Measurements from ENCODE around the gene FRMPD4. TPM values are rescaled to one million over a fixed set of nuclear protein-coding genes. Genes with fewer than 3 reads are reported as not detected.

FRMPD4 gene
- total and polyA plus RNA-seq, 2 donors from 2014 or later = not detected

GRCh38 chrX:12443534-12444098 is 305.3 kb downstream of the FRMPD4 start:
- TF ChIP-seq CTCF (IDR thresholded peaks at IDR 0.05; ENCODE audit: borderline replicate concordance, extremely low read depth, insufficient read depth) = no peak
- no peak for FAIRE-seq
- no peaks in the 10 kb centered on the region for H3K36me3 ChIP-seq (ENCODE audit: control insufficient read depth in 2 of 3, insufficient read depth in 3 of 3, low read length in 3 of 3)

GRCh38 chrX:12446342-12447075 is 308.2 kb downstream of the FRMPD4 start:
- Histone ChIP-seq H3K9ac (ENCODE audit: low read length in 3 of 3) (no peak overlapping the region), H3K27me3 (ENCODE audit: control insufficient read depth, insufficient read depth, low read length) (peaks cover 2% of the 10 kb centered on the region), H3K36me3 (ENCODE audit: control insufficient read depth in 2 of 3, insufficient read depth in 3 of 3, low read length in 3 of 3) (no peaks in the 10 kb centered on the region), H3K9me3 (ENCODE audit: control insufficient read depth in 2 of 3, insufficient read depth in 1 of 3, low read length in 3 of 3) (no peaks in the 10 kb centered on the region), H3K4me3 (ENCODE audit: low read length in 3 of 3) (no peak overlapping the region), H3K4me1 (ENCODE audit: control insufficient read depth in 2 of 3, insufficient read depth in 2 of 3, low read depth in 1 of 3, low read length in 3 of 3) (no peaks in the 10 kb centered on the region), H3K27ac (ENCODE audit: low read depth in 2 of 2, low read length in 2 of 2) (no peak overlapping the region)
- no peak for TF ChIP-seq CTCF (IDR thresholded peaks at IDR 0.05; ENCODE audit: borderline replicate concordance, extremely low read depth, insufficient read depth)
- peak in 1 of 5 donors; percentile 45 for DNase-seq
- intact Hi-C loops (cut with DNase I) = no loop called here
- FAIRE-seq = no peak

More at GRCh38 chrX:12443534-12444098, 305.3 kb downstream of the FRMPD4 start:
- Histone ChIP-seq H3K4me3 (ENCODE audit: low read length in 3 of 3) (no peak overlapping the region), H3K27me3 (ENCODE audit: control insufficient read depth, insufficient read depth, low read length) (peaks cover 1% of the 10 kb centered on the region), H3K27ac (ENCODE audit: low read depth in 2 of 2, low read length in 2 of 2) (no peak overlapping the region), H3K4me1 (ENCODE audit: control insufficient read depth in 2 of 3, insufficient read depth in 2 of 3, low read depth in 1 of 3, low read length in 3 of 3) (no peaks in the 10 kb centered on the region), H3K9ac (ENCODE audit: low read length in 3 of 3) (no peak overlapping the region), H3K9me3 (ENCODE audit: control insufficient read depth in 2 of 3, insufficient read depth in 1 of 3, low read length in 3 of 3) (no peaks in the 10 kb centered on the region)
- DNase-seq = no peak
- intact Hi-C loops (cut with DNase I) = no loop called here

GRCh38 chrX:12447448-12448064 is 309.3 kb downstream of the FRMPD4 start:
- intact Hi-C loops (cut with DNase I) = no loop called here
- no peak for TF ChIP-seq CTCF (IDR thresholded peaks at IDR 0.05; ENCODE audit: borderline replicate concordance, extremely low read depth, insufficient read depth)
- Histone ChIP-seq H3K9ac (ENCODE audit: low read length in 3 of 3) (no peak overlapping the region), H3K4me1 (ENCODE audit: control insufficient read depth in 2 of 3, insufficient read depth in 2 of 3, low read depth in 1 of 3, low read length in 3 of 3) (no peaks in the 10 kb centered on the region), H3K27ac (ENCODE audit: low read depth in 2 of 2, low read length in 2 of 2) (no peak overlapping the region), H3K36me3 (ENCODE audit: control insufficient read depth in 2 of 3, insufficient read depth in 3 of 3, low read length in 3 of 3) (no peaks in the 10 kb centered on the region), H3K4me3 (ENCODE audit: low read length in 3 of 3) (no peak overlapping the region), H3K9me3 (ENCODE audit: control insufficient read depth in 2 of 3, insufficient read depth in 1 of 3, low read length in 3 of 3) (no peaks in the 10 kb centered on the region), H3K27me3 (ENCODE audit: control insufficient read depth, insufficient read depth, low read length) (peaks cover 2% of the 10 kb centered on the region)
- peak in 1 of 5 donors; percentile 14 for DNase-seq
- no peak for FAIRE-seq
